ENCODE measurements around the gene ANKRD40CL.

- TF ChIP-seq GATA2 (IDR thresholded peaks at IDR 0.05; ENCODE audit: low read depth, low read length) (no peak), GATA3 (IDR thresholded peaks at IDR 0.05; ENCODE audit: low read depth, low read length) (no peak)
Measured at GRCh38 chr17:50803676-50804075, 36.4 kb upstream of the ANKRD40CL start.
